Activated CD8-positive, alpha-beta memory T cell treated with anti-CD3 and anti-CD28 coated beads for 1 hour (primary cell): Measurements from ENCODE around the gene ELN.

Experiments
- DNase-seq, 2 donors: peaks; one replicate each; pipeline ENCODE4 v3.0.0-alpha.2; 2020; ENCODE audit warnings: low read depth in 1 of 2; ENCODE audit errors: extremely low read depth in 1 of 2

ELN gene

DNA sequence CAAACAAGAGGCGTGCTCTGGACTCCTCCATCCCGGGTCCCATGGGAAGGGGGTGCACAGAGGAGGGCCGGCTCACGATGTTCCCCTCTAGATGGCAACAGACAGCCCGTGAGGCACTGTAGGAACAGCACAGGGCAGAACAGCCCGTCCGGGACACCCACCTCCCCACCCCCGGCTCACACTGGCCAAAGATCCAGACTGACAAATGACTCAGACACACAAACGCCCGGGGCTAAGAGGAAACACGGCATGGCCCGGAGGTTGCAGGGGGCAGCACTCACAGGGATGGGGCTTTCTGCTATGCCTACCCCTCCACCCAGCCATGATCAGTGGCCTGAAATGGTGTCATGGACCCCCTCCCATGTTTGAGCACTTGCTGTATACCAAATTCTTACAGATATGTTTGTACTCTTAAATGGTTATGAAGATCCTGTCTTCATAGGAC lies 4.9 kb upstream of the ELN start:
- no peak for DNase-seq

DNA sequence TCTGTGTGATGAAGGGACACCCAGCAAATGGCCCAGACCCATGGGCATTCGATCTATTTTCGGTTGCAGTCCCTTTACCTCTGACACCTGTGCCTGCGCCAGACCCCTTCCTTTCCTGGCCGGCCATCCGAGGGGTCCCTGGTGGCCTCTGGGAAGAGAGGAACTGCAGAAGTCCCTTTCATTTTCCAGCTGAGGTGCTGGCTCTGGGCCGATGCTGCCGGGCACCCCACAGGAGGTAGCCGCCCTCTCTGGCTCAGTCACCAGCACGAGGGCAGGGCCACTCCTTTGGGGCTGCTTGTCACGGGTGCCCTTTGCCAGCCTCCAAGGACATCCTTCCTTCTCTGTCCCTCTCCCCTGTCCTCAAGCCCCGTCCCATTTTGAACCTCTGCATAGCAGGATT lies 4.2 kb upstream of the ELN start:
- DNase-seq: no peak

DNA sequence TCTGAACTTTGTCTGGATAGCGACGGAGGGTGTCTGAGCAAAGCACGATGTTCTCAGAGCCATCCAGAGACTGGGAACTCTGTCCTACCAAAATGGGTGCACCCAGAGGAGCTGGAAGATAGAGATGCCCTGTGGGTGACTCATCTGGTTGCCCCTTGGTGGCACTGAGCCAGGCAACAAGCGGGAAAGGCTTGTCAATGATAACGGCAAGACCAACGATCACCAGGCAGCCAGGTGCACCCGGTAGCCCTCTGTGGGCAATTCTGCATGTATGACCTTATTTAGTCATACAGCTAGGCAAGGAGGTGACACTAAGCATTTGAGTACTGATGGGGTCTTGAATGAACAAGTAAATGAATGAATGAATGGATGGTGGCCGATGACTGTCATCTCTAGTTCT lies 2.8 kb upstream of the ELN start:
- no peak for DNase-seq

DNA sequence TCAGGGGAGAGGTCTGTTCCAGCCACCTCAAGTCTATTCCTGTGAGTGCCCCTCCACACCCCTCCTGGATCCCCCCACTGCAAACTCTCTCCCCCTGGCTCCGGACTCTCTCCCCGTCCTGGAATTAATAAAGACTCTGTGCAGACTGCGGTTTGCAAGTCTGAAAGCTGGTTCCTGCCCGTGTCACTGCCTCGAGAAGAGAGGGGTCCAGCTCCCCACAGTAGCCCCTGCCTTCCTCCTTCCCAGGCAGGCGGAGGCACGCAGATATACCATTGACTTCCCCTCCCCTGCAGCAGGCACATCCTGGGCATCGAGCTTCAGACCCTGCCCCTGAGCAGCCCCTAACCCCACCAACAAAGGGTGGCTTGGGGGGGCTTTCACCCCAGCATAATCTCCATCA lies 2.2 kb upstream of the ELN start:
- DNase-seq: no peak

DNA sequence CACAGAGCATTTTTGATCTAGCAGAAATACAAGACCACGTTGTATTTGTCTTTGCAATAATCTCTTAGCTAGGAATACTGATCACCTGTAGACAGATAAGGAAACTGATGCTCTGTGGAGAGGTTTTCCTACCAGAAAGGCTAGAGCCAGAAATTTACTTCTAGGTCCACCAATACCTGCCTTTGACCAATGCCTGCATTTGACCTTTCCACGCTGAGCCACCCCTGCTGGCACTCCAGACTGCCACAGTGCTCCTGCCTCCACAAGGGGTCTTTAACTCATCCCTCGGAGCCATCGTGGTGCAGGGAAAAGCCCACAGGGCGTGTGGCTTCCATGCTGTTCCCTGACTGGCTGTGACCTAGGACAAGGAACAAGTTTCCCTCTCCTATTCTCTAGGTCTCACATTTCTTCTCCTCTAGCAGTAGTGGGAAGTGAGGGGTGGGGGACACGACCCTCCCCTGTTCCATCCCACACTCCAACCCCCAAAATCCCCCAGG lies 1.5 kb upstream of the ELN start:
- no peak for DNase-seq

DNA sequence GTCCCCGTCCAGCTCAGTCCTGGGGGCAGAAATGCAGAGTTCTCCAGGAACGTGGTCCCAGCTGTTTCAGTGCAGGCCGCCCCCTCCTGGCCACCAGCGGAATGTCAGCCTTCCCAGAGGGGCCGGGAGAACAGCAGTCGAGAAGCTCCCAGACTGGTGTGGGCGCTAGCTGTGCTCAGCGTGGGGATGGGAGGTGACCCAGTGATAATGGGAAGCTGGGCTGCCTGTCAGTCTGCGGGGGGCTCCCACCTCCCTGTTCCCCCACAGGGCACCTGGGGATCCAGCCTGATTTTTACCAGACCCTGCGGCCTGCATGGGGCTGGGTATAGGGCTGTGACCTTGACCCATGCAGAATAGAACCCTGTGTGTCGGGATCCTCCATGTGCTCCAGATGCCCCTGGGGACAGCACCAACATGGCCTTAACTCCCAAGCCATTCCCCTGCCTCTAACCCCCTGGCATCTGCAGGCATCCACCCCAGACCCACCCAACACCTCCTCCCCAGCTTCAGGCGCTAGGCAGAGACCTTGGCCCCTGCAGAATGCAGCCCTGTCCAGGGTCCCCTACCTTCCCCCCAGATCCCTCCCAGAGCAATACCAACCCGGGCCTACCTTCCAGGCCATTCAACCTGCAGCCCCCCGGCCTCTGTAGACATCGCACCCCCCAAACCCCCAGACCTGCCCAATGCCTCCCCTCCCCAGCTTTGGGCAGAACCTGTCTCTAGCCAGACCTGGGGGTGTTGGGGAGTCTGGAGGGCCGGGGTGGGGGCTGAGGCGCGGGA lies 880 bp upstream of the ELN start:
- DNase-seq: peak; percentile 13 to 45

DNA sequence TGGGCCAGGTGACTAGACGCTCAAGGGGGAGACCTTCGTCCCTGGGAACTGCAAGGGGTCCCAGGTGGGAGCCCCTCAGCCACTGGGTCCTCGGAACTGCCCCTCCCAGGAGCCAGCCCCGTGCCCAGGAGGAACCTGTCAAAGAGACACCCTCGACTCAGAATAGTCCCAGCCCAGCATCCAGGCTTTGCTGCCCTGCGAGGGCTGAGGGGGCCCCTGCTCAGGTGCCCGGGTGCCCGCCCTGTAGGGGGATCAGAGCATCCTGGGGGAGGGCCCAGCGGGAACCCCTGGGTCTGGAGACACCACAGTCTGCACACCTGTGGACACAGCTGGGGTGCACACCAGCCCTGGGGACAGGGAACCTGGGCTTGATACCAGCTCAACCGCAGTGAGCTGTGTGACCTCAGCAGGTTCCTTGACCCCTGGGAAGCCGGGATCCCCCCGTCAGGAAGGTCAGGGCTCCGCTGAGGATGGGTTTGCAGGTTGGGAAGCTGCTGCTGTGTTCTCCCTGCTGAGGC lies 407 bp downstream of the ELN start:
- DNase-seq: no peak

DNA sequence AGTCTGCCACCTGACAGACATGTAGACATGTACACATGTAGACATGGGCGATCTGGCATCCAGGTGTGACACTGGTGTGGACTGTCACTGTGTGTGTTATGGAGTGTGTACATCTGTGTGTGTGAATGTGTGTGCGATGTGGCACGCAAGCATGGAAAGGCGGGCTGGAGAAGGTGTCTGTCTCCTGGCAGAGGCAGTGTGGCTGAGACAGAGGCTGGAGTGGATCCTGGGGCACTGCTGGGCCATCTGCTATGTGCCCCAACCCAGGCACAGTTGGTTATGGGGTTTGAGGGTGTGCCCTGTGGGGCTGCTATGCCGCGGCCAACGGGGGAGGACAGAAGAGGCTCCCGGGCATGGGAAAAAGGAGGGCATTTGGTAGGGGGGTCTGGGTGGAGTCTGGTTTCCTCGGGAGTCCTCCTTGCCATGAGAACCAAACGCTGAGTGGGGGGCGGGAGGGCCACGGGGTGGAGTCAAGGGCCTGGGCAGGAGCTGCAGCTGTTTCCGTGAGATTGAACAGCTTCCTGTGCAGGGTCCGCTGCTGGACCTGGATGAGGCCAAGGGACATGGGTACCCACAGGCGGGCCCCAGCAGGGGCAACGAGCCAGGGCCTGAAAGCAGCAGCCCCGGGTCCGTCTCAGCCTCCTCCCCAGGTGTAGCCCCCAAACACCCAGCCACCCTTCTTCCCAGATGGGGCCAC lies 1.3 kb downstream of the ELN start:
- DNase-seq: no peak

DNA sequence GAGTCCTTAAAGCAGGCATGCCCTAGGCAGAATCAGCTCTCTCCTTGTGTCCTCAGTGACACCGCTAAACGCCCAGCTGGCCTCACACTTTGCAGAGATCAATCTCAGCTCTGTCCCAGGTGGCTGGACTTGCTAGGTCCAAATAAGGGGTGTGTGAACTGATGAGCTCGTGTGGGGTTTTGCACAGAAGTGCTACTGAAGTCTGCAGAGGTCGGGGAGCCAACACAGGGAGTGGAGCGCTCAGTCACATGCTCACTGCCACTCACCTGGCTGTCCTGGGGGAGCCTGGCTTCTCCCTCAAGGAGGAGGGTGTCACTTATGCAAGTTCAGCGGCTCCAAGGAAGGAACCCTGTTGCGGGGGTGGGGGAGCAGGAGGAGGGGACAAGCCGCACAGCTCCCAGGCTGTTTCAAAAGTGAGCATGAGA lies 2.0 kb downstream of the ELN start:
- no peak for DNase-seq

DNA sequence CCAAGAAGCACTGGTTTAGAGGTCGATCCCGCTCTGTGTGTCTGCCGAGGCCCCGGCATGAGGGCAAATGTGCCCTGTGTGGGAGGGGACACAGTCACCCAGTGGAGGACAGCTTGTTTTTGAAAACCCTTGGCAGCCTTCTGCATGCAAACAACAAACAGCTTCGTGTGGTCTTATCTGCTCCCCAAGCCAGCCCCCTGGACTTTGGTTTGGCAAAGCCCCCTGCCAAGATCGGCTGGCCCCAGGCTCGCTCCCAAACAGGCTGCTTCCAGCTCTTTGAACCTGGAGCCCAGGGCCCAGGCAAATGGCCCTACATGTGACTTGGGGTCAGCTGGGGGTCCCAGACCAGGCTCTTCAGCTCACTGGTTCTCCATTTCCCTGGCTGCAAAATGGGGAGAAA lies 2.9 kb downstream of the ELN start:
- DNase-seq: no peak

DNA sequence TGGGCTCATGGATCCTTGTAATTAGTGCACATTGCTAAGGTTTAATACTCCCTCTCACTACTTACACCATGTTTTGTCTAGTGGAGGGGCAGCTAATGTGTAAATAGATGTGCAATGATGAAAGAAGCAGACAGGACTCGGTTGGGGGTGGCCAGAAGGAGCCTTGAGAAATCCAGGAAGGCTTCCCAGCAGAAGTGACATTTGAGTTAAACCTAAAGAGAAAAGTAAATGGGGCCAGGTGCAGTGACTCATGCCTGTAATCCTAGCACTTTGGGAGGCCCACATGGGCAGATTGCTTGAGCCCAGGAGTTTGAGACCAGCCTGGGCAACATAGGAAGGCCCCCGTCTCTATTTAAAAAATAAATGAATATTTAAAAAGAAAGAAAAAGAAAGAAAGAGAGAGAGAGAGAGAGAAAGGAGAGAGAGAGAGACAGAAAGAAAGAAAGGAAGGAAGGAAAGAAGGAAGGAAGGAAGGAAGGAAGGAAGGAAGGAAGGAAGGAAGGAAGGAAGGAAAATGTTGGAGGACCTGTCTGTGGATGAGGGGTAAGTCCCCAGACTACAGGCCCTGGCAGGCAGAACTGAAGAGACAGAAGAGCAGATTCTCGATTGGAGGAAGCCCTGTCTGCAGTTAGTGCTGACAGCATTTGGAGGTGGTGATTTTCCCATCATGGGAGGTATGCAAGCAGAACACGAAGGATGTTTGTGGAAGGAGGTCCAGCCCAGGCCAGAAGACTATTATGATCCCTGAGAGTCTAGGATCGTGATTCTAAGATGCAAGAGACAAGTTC lies 3.6 kb downstream of the ELN start:
- no peak for DNase-seq

DNA sequence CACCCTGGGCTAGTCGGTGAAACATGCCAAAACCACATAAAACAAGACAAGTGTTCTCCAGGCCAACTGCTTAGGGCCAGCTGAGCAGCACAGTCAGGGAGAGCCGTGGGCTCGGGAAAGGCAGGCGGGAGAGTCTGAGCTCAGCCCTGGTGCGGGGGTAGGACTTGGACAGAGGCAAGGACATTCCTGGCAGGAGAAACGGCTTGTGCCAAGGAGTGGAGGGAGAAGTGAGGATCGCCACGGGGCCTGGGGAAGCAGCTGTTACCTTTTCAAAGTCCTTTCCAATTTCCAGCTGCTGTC lies 4.2 kb downstream of the ELN start:
- DNase-seq: no peak

DNA sequence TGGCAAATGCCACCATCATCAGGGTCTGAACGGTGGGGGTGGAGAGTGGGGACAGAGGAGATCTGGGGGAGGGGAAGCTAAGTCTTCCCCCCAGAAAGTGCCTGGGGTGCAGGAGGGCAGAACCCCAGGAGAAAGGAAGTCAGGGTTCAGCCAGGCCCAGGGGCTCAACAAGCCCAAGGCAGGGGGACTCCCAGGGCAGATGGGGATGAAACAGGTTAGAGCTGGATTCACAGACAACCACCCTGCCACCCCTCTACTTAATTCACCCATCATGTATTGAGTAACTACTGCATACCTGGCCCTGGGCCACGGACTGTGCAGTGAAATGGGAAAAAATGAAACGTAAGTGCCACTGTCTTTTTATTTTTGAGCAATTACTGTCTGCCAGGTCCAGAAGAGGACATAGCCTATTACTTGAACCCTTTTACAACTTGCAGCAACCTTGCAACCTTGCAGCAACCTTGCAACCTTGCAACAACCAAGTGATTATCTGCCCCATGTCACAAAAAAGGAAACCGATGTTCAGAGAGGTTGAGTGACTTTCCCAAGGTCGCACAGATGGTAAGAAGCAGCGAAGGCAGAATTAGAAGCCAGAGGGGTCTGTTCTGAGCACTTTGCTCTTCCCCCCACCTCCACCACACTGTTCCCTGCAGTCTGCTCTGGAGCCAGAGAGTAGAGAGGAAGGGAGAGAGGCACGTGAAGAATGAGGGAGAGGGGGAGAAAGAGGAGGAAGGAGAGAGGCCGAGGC lies 4.8 kb downstream of the ELN start:
- DNase-seq: no peak

DNA sequence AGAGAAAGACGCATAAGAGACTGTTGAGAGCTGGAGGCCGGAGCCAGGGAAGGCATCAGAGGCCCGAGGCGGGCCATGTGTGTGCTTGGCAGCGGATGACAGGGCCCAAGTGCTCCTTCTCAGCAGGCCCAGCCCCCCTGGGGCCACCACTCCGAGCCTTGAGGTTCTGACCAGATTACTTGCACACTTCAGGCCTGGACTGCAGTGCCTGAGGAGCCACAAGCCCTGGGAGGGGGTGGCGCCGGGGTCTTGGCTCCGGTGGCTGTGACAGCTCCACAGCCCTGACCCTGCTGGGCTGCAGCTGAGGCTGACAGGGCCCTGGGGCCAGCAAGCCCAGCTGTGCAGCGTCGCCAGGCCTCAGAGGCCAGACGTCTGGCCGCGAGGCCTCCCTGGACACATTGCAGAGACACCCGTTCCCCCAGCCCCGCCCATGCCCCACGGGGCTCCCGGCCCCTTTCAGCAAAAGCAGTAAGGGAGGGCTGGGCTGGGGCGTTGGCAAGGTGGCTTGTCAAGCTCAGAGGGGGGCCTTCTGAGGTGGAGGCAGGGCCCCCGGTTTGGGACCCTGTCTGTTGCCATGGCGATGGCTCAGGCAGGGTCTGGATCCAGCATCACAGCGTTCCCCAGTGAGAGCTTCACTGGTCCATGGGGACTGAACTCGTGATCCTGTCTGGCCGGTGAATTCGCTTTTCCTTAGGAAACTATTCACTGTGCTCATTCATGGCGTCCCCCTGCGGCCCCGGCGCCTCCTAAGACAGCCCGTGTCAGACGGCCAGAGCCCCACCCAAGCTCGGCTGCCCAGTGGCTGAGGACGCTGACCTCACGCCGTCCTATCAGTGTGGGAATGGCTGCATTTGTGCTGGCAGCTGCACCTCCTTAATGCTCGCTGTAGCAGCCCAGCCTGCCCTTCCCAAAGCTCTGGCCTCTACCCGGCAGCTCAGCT lies 5.7 kb downstream of the ELN start:
- no peak for DNase-seq

DNA sequence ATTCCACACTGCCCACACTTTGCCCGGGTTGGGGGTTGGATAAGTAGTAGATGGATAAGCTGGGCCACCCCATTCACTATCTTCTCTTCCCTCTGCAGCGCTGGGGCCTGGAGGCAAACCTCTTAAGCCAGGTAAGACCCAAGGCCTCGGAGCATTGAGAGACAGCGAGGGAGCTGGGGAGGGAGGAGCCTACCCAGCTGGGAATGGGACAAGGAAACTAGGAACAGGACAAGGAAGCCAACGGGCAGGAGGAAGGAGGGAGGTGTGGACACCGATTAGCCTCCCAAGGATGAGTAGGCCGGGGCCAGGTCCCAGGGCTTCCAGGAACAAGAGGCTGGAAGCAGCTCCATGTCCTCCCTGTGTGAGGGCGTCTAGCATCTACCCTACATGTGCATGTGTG lies 9.6 kb downstream of the ELN start:
- no peak for DNase-seq

DNA sequence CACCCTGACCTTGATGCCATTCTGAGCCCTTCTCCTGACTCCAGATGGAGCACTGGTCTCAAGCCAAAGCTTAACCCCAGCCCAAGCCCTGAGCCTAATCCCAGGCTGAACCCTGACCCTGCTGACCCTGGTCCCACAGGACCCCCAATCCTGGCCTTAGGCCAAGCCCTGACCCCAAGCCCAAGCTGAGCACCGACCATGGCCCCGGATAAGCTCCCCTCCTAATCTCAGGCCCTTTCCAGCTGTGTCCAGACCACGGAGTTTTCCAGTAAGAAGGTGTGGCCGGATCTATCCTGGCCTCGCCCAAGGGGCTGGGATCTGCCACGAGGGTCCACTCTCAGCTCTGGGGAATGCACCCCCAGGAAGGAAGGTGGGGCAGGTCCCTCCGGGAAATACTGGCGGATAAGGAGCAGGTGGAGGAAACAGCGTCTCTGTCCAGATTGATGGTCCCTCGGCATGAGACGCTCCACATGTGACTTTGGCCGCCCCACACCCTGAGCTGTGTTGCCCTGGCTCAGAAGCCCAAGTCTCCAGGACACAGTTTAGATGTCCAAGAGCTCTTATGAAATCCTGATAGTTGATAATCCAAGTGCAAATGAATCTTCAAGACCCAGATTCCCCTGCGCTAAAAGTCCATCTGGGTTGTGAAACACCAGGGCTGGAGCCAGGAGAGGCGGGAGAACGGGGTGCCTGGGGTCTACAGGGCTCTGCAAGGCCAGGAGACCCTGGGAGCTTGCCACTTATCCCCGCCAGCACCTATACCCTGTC lies 10.4 kb downstream of the ELN start:
- DNase-seq: no peak

DNA sequence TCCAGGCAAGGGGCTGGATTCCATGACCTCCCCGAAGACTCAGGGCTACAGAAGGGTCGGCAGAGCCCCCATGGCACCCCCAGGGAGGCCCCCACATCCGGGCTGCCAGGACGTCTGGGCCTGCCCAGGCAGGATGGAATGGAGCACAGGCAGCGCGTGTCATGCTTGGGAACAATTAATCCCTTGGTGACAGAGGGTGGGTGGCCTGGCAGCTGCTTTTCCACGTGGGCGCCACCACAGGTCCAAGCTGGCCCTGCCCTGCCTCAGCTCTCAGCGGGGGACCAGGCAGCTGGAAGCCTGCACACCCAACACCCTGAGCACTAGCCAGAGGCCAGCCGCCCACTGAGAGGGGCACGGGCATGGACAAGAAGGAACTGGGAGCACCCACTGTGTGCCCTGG lies 11.4 kb downstream of the ELN start:
- no peak for DNase-seq

DNA sequence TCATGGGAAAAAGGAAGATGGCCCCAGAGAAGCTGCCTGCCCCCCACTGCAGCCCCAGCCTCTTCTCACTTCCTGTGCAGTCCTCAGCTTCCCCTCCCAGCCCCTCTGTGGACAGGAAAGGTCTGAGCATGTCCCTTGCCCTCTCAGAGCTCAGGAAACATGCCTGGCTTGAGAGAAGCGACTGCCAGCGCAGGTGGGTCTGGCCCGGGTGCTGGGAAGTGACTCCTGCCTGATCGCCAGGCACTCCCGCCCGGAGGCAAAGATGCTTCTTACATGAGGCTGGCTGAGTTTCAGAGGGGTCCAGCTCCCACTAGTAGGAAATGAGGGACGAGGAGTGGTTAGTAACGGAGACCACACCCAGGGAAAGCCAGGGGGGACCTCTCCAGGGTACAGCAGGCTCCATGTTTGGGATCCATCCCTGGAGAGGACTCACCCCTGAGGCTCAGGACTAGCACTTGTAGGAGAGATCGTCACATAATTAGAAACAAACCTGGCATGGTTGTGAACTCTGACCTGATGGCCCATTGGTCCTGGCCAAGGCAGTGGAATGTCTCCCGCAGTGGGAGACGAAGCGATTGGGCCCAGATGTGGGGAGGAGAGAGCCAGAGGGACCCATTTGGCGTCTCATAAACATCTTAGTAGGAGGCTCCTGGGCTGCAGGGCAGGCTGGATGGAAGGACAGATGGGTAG lies 12.3 kb downstream of the ELN start:
- no peak for DNase-seq
